ENCODE data around the gene NFAT5.
"Not testable (repeated sequence)": the region's sequence is repeated elsewhere in the genome, so short reads cannot be mapped to it uniquely, and the experiment has no call there.

- TF ChIP-seq, protein P1, sequence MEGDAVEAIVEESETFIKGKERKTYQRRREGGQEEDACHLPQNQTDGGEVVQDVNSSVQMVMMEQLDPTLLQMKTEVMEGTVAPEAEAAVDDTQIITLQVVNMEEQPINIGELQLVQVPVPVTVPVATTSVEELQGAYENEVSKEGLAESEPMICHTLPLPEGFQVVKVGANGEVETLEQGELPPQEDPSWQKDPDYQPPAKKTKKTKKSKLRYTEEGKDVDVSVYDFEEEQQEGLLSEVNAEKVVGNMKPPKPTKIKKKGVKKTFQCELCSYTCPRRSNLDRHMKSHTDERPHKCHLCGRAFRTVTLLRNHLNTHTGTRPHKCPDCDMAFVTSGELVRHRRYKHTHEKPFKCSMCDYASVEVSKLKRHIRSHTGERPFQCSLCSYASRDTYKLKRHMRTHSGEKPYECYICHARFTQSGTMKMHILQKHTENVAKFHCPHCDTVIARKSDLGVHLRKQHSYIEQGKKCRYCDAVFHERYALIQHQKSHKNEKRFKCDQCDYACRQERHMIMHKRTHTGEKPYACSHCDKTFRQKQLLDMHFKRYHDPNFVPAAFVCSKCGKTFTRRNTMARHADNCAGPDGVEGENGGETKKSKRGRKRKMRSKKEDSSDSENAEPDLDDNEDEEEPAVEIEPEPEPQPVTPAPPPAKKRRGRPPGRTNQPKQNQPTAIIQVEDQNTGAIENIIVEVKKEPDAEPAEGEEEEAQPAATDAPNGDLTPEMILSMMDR (IDR thresholded peaks at IDR 0.05) = not testable (repeated sequence)
- TF ChIP-seq ZFX (IDR thresholded peaks at IDR 0.05; ENCODE audit: borderline replicate concordance) = not testable (repeated sequence)
Observed at GRCh38 chr16:69546663-69547062, 19.1 kb upstream of the NFAT5 start.

All from 22Rv1 (cell line).